H54 (cell line): ENCODE measurements around the gene BICD1.
A peak's percentile ranks its signal among the peaks of the same experiment; 100 is the strongest.

Source experiments
- DNase-seq: peaks from one replicate; pipeline ENCODE4 v3.0.0; 2011; ENCODE audit warnings: low spot score, mixed read lengths; ENCODE audit not compliant: insufficient read length
- FAIRE-seq: peaks from 3 replicates; lab custom pipeline; 2011; peaks lifted over from hg19 to GRCh38; lab: Jason Lieb, UNC
- POLR2A ChIP-seq: IDR thresholded peaks from 2 replicates; pipeline ENCODE4 v1.6.1; 2011; ENCODE audit warnings: low read depth, mild to moderate bottlenecking, low read length

The BICD1 gene

GRCh38 chr12:32334371-32334777 lies 227.7 kb downstream of the BICD1 start:
- no peak for FAIRE-seq
- no peak for TF ChIP-seq POLR2A
- DNase-seq, result no peak

DNA sequence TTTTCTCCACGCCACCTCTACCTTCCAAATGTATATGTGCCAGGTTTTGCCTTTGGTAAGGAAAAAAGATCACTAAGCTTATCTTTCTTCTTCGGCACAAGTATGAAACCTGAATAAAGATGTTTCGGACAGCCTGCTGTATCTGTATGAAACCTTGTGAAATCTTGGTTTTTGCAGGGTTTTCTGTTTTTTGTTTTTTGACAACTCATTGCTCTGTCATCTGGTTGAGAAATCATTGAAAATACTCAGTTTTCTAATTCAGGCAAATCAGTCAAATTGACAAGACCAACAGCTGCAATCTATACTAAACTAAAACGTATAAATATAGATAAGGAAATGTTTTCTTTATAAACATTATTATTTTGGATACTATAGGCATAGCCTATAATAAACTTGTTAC lies 229.6 kb downstream of the BICD1 start:
- FAIRE-seq (no peak), DNase-seq (no peak)
- no peak for TF ChIP-seq POLR2A

DNA sequence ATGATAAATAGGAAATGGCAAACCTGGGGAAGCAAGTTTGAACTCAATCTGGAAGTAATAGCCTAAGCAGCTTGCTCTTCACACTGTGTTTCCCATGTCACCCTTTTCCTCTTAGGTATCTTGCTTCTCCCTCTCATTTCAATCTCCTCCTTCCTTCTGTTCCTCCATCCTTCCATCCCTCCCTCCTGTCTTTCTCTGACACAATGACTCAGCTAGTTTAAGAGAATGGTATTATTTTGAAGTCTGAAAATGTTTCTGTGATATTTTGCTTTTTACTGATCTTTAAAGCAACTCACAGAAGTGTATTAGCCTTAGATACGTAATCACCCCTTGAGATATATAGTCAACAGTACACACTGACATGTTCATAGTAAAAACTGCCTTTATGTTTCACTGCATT lies 236.8 kb downstream of the BICD1 start:
- DNase-seq (no peak), FAIRE-seq (no peak)
- TF ChIP-seq POLR2A, result no peak

DNA sequence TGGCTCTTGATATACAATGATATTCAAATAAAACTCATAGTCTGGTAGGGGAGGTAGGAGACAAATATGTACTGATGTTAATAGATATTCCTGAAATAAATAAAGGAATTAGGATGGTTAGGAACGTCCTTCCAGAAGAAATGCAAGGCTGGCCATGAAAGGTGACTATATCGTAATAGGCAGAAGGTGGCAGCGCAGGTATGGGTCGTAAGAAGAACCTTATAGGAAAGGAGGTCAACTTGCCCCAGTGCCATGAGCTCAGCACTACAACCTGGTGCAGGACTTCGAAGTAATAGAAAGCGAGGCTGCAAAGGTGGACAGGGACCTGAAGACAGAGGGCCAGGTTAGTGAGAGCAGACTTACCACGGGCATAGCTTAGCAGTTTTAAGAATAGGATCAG lies 237.4 kb downstream of the BICD1 start:
- DNase-seq (no peak), FAIRE-seq (no peak)
- no peak for TF ChIP-seq POLR2A

DNA sequence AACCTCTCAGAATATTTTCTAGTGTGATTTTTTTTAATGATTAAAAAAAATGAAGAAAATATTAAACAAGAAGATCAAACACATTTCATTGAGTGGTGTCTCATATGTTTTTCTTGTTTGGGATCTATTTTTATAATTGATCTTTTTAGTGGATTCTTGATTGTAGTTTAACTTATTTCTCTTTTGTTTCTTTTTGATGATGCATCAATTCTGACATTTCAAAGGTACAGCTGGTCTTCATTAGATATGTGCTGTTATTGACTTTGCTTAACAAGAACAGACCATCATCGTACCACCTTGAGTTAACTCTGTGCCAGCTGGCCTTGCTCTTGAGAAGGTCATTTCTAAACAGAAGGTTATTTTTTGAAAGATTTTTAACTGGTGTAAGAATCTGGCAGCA lies 246.9 kb downstream of the BICD1 start:
- FAIRE-seq (no peak), DNase-seq (no peak)
- TF ChIP-seq POLR2A, result no peak

DNA sequence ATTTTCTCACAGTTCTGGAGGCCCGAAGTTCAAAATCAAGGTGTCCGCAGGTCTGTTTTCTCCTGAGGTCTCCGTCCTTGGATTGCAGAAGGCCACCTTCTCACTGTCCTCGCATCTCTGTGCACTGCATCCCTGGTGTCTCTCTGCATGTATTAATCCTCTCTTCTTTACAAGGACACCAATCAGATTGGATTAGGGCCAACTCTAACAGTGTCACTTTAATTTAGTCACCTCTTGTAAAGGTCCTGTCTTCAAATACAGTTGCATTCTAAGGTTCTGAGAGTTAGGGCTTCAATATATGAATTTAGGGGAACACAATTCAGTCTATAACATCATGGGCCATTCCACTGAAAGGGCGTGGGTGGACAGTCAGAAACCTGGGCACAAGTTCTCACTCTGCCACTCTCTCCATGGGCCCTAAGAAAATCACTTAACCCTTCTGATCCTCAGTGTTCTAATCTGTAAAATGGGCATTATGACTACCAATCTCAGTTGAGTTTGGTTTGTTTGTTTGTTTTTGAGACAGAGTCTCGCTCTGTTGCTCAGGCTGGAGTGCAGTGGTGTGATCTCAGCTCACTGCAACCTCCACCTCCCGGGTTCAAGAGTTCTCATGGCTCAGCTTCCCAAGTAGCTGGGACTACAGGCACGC lies 251.1 kb downstream of the BICD1 start:
- no peak for FAIRE-seq
- TF ChIP-seq POLR2A, result no peak
- DNase-seq, result no peak

GRCh38 chr12:32360956-32361355 lies 254.3 kb downstream of the BICD1 start:
- FAIRE-seq, result no peak
- DNase-seq, result no peak
- no peak for TF ChIP-seq POLR2A

GRCh38 chr12:32362892-32363291 lies 256.2 kb downstream of the BICD1 start:
- TF ChIP-seq POLR2A, result no peak
- DNase-seq (no peak), FAIRE-seq (no peak)

- FAIRE-seq, result peak; percentile 86
- TF ChIP-seq POLR2A, result no peak
- DNase-seq, result peak; percentile 26
Measured at GRCh38 chr12:32365473-32366064, 258.9 kb downstream of the BICD1 start.

GRCh38 chr12:32366714-32367113 lies 260.1 kb downstream of the BICD1 start:
- no peak for FAIRE-seq
- no peak for DNase-seq
- no peak for TF ChIP-seq POLR2A

DNA sequence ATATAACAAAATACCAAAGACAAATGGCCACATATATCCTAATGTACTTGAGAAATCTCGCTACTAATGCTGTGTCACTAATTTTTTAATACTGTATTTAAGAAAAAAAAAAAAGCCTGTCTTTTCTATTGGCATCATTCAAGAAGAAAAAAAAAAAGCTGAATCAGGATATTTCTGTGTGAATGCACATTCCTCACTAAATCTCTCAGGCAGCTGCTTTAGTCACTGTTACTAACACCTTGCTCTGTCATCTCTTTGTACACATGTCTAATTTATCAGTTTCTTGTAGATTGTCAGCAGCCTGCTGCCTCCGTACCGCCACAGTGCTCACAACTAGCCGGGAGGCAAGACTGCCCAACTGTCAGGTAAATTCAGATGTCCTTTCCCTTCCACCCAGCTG lies 260.7 kb downstream of the BICD1 start:
- FAIRE-seq, result no peak
- no peak for TF ChIP-seq POLR2A
- DNase-seq, result no peak

- FAIRE-seq (no peak), DNase-seq (no peak)
- no peak for TF ChIP-seq POLR2A
Measured at GRCh38 chr12:32369202-32369601, 262.6 kb downstream of the BICD1 start.

GRCh38 chr12:32377344-32378055 lies 270.9 kb downstream of the BICD1 start:
- DNase-seq (no peak), FAIRE-seq (no peak)

GRCh38 chr12:32379213-32379612 lies 272.6 kb downstream of the BICD1 start:
- TF ChIP-seq POLR2A, result no peak
- DNase-seq, result no peak
- no peak for FAIRE-seq

More at GRCh38 chr12:32377344-32378055, 270.9 kb downstream of the BICD1 start:
- TF ChIP-seq POLR2A, result no peak
